HG03457 (cell line): Measurements from ENCODE around the gene NNMT.

Experiments
- ATAC-seq: cut with Tn5 transposase; IDR thresholded peaks from one replicate; pipeline ENCODE4 v1.9.1; 2021; ENCODE audit warnings: moderate number of reproducible peaks; ENCODE audit not compliant: unreplicated experiment

NNMT gene

DNA sequence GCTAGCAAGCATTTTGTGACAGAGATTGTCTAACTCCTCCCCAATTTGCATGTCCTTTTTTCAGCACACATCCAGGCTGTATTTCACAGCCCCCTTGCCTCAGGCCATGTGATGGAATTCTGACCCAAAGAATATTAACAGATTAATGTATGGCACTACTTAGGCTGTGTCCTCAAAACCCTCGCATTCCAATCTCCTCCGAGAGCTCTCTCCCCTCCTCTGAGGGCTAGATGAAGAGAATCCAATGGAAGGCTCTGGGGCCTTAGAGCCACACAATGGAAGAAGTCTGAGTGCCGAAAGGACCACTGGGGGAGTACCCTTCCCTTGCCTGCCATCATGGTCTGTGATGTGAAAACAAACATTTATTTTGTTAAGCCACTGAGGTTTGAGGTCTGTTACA lies 13.7 kb upstream of the NNMT start:
- no peak for ATAC-seq

DNA sequence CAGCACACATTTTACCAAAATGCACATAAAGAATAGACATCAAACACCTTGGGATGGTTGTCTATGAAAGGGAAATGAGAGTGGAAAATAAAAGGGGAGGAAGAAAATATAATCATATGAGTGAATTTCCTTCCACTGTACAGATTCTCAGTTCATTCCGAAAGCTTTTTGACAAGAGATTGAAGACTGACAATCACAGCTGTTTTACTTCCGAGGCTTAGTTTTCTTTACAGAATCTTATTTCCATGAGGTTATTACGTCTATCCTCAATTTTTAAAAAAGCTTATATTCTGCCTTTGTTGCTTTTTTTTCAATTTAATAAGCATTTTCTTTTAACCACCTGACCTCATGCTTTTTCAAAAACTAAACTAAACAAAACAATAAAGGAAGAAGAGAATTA lies 12.8 kb upstream of the NNMT start:
- ATAC-seq: no peak

DNA sequence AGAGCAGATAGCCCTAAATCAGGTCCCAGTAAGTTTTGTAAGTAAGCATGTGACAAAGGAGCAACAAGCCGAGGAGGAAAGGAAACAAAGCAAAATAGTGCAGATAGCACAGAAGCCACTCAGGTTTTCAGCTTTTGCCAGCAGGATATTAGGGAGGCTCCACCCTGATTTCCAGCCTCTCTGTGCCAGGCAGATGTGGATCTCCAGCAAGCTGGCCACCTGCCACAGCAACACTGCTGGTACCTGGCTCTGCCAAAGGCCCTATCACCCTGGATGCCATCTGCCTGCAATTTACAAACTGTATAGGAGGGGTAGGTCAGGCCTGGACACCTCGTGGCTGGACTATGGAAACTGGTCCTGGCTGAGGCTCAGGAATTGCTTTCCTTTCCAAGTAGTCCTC lies 12.2 kb upstream of the NNMT start:
- no peak for ATAC-seq

DNA sequence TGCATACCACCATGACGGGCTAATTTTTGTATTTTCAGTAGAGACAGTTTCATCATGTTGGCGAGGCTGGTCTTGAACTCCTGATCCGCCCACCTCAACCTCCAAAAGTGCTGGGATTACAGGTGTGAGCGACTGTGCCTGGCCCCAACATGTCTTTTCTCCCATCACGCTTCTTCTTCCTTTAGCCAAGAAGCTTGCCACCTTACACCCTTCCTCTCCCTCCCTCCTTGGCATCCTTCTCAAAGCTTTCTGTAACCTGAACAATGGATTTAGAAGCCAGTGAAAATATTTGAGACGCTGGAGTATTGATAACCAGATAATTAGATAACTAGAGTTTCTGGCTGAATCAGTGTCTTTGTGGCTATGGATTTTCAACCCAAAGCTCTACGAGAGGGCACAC lies 11.3 kb upstream of the NNMT start:
- no peak for ATAC-seq

DNA sequence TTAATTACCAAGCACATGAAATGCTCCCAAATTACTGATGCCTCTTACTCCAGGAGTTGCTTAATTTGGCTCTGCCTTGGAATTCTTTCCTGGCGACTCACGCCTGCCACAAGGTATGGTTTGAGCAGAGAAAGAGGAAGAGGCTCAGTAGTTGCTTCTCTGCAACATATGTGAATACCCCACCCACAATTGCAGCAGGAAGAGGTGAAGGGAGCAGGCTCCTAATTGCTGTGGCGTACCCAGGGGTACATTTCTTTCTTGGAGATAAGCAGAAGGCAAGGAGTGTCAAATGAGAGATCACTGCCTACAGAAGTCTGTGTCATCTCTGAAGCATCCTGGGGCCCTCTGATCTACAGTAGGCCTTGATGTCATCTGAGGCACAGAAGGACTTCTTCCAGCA lies 10.6 kb upstream of the NNMT start:
- no peak for ATAC-seq

DNA sequence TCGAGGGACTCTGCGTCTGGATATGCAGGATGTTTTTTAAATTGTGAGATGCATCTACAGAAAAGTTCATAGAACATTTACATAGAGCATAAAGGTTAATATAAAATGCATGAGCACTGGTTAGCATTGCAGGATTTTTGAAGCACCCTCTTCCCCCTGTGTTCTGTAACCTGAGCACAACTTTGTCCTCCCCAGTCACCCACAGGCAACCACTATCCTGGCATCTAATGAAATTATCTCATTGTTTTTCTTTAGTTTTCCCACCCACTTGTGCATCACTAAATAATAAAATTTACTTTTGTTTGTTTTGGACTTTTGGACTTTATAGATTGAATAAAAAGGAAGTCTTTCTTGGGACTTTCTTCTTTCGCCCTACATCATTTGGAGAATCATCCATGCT lies 10.0 kb upstream of the NNMT start:
- ATAC-seq: no peak

DNA sequence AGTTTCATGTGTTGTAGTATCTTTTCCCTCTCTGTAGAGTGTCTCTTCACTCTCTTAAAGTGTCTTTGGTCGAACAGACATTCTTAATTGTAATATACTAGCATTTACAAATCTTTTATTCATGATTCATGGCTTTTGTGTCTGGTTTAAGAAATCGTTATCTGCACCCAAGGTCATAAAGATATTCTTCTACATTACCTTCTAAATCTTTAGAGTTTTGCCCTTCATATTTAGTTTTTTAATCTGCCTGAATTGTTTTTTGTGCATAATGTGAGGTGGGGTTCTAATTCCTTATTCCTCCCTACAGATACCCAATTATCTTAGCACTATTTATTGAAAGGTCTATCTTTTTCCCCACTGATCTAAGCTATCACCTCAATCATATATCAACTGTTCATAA lies 9.0 kb upstream of the NNMT start:
- ATAC-seq: no peak

DNA sequence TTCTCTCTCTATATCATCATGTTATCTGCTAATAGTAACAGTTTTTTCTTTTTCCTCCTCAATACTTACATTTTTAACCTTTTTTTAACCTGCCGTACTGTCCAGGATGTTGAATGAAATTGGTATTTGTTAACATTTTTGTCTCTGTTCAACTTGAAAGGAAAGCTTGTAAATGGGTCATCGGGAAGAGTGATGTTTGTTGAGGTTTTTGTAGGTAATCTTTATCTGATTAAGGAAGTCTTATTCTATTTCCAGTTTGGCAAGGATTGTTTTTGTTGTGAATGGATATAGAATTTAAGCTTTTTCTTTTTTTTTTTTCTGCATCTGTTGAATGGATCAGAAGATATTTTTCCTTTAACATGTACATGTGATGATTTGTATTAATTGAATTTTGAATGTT lies 8.1 kb upstream of the NNMT start:
- ATAC-seq: no peak

DNA sequence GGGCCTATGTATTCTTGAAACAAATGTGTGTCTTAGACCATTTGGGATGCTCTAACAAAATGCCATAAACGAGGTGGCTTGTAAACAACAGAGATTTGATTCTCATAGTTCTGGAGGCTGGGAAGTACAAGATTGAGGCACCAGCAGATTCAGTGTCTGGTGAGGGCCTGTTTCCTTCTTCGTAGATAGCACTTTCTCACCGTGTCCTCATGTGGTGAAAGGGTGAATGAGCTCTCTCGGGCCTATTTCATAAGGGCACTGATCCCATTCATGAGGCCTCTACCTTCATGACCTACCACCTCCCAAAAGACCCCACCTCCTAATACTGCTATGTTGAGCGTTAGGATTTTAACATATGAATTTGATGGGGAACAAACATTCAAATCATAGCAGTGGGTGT lies 6.4 kb upstream of the NNMT start:
- no peak for ATAC-seq

DNA sequence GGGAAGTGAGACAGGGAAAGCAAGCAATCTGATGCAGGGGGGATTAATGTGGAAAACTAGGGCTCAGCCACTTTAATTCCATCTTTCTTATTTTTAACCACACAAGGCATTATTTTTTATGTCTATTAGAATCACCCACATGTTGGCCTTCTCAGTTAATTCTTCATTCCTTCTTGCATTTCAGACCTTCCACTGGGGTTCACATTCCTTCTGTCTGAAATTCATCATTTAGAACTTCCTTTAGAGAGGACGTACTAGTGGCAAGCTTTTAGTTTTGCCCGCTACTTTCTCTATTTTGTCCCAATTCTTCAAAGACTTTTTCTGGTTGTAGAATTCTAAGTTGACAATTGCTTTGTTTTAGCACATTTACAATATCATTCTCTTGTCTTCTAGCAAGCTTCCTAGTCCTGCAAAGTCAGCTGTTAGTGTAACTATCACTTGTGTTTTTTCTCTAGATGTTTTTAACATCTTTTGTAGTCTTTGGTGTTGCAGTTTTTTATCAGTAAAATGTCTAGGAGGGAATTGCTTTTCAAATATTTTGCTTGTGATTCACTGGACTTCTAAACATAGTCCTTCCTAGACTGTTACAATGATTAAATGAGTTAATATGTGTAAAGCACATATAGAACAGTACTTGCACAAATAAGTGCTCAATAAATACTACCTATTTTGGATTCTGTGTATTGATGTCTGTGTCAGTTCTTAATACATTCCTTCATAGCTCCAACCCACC lies 5.5 kb upstream of the NNMT start:
- no peak for ATAC-seq

DNA sequence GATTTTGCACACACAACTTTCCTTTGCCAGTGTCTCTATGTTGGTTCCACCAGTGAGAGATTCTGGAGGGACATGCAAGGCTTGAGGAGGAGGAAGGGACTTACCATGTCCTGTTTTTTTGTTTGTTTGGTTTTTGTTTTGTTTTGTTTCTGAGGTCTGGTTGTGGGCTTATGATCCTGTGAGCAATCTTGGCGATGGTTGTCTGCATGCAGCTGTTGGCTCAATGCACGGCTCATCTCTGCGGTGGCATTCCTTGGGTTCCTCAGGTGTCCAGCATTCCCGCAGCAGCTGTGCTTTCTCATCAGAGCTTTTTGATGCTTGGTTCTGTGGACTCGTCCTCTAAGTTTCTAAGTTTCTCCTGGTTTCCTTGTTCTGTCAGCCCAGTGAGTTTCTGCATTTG lies 4.8 kb upstream of the NNMT start:
- no peak for ATAC-seq

DNA sequence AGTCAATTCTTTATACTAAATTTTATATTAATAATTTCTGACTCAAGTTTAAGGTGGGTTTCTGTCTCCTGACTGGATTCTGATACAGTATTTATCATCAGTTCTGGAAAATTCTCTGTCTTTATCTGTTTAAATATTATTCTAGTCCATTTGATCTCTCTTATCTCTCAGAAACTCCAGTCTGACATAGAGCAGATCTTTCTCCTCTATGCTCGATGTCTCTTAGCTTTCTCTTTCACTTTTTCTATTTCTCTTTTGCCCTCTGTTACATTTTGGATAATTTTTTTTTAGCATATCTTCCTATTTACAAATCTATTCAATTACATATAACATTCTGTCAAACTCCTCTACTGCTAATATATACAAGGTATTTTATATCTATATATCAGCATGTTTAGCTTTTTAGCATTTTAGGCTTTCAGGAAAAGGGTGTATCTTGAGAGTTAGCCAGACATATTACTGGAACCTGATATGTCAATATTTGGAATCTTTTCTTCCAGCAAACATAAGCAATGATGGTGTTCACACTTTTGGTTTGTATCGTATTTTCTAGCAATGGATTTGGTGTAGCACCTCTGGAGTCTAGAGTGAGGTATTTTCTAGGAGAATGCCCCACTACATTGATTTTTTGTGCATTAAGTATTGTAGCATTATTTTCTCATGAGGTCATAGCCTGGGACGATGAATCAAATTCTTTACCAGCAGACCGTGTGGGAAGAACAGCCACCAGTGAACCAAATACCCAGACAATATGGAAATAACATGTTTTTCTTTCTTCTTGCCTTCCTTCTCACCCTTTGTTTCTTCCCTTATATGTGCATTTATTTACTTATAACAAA lies 4.1 kb upstream of the NNMT start:
- ATAC-seq: no peak

DNA sequence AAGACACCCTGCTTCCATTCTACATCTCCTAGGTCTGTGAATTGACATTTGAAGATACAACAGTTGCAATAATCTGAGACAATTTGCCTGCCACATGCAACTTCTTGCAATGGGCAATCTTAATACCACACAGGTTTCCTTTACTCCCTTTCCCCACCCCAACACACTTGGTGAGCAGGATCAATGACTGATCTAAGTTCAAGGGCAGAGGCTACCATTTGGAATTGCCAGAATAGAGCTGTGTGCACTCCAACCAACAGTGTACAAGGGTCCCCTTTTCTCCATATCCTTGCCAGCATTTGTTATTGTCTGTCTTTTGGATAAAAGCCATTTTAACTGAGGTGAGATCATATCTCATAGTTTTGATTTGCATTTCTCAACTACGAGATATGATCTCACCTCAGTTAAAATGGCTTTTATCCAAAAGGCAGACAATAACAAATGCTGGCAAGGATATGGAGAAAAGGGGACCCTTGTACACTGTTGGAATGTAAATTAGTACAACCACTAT lies 2.9 kb upstream of the NNMT start:
- ATAC-seq: no peak

DNA sequence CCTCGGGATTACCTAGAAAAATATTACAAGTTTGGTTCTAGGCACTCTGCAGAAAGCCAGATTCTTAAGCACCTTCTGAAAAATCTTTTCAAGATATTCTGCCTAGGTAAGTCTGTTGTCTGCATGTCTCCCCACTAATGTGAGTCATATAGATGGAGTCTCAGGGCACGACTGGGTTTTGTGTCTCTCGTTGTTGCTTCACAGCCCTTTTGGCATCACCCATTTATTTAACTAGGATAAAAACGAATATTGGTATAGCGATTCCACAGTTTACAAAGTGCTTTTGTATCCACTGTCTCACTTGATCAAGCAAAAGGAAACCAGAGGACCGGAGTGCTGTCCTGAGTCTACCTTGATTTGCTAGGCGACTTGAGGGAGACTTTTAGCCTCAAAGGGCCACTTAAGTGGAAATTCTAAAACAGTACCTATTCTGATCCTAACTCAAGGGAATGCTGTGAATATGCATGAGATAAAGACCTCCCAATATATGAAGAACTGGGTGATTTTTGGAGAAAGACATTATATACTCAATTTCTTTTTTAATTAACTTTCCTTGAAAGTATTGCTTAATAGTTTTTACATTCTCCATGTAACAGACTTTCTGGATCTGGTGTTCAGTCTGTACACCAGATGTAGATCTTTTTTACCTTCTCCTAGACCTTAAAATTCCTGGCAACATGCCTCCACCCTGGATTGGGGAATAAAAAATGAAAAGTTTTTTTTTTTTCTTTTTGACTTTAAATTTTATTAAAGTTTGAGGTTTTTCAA lies 590 bp downstream of the NNMT start:
- ATAC-seq: no peak

DNA sequence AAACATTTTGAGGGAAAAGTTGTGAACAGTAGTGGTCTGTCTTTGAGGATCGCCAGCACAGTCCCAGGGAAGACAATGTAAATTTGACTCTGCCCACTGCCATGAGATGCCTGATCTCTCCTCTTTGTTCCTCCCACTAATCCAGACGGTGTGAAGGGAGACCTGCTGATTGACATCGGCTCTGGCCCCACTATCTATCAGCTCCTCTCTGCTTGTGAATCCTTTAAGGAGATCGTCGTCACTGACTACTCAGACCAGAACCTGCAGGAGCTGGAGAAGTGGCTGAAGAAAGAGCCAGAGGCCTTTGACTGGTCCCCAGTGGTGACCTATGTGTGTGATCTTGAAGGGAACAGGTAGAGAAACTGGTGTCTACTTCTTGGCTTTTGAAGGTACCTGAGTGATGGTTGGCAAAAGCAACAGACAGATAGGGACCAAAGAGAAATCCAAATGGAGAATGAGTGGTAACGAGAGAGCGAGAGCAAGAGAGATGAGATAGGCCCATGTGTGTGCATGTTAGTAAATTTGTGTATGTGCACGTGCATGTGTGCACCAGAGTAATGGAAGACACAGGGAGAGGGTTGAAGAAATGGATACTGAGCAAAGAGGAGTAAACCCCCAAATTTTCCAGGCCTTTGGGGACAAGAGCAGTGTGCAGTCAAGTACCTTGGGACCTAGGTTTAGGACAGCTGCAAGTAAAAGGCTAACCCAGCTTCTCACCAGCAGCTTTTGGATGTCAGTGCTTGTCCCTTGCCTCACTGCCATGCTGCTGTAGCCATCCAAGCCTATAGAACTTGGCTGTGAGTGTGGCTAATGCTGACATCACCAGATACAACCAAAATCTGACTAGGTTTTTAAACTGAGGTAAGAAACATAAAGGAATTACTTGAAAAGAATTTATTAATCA lies 1.9 kb downstream of the NNMT start:
- ATAC-seq: no peak

DNA sequence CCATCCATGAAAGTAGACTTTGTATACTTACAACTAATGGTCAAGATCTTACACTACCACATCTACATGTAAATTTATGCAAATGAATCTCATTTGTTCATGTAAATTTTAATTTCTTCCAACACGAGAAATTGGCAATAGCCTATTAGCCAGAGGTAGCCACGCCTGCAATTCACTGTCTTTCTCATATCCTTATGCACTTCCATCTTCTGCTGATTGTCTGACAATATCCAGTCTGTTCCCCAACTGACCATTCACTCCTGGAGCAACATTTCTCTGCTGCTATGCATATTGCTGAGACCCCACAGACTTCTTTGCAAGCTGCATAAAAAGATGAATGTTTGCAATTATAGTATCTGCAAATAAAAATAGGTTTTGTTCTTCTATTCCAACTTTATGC lies 2.5 kb downstream of the NNMT start:
- no peak for ATAC-seq

DNA sequence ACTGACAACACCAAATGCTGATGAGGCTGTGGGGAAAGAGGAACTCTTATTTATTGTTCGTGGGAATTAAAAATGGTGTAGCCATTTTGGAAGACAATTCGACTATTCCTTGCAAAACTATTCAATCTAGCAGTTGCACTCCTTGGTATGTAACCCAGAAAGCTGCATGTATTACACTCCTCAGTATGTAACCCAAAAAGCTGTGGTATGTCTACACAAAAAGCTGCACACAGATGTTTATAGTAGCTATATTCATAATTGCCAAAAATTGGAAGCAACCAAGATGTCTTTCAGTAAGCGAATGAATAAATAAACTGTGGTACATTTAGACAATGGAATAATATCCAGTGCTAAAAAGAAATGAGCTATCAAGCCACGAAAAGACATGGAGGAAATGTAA lies 4.9 kb downstream of the NNMT start:
- ATAC-seq: no peak

DNA sequence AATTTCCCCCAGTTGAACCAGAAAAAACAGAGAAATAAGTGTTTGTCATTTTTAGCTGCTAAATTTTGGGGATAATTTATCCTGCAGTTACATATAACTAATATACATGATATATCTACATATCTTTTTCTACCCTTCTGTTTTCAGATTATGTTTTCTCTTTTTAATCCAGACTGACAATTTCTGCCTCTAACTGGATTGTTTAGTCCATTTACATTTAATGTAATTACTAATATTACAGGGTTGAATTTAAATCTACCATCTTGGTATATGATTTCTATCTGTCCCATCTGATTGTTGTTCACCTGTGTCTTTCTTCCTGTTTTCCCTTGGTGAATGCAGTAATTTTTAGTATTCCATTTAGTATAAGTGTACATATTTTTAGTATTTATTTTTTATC lies 5.7 kb downstream of the NNMT start:
- ATAC-seq: no peak

DNA sequence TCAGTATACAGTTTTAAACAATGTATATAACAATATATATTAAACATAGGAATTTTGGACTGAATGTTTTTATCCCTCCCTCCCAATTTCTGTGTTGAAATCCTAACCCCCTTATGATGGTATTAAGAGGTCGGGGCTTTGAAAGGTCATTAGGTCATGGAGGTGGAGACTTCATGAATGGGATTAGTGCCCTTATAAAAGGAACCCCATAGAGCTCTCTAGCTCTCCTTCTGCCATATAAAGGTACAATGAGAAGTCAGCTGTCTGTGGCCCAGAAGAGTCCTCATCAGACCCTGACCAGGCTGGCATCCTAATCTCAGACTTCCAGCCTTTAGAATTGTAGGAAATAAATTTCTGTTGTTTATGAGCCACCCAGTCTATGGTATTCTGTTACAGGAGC lies 6.5 kb downstream of the NNMT start:
- ATAC-seq: no peak

DNA sequence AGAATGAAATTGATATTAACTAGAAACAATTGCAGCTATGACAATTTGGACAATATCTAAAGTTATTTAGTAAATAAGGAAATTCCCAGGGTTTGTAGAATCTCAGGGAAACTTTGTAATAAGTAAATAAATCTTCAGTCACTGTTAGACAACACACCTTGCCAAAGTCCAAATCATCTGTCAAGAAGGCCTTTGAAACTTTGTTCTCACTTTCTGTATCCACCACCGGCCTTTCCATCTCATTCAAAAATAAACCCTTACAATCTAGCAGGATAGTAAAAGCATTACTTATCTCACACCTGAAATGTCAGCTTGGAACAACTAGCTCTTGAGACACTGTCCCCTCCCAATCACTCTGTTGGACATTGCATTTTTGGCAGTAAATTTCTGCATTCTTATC lies 7.9 kb downstream of the NNMT start:
- no peak for ATAC-seq

DNA sequence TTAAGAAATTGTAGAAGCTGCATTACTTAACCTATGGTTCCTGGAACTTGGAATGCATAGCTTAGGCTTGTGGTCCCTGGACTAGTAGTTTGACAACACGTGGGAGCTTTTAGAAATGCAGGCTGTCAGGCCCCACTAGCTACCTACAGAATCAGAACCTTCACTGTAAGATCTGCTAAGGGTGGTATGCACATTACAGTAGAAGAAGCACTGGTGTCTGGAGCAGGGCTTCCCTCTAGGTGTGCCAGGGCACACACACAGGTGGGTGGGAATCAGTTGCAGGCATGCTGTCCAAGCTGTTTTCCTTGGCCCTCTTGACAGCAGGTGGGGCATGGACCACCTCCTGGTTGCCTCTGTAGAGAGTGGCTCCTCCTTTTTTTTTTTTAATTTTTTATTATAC lies 8.8 kb downstream of the NNMT start:
- ATAC-seq: no peak
